Daoy (cell line): ENCODE results near the gene MRPS26. TPM values are rescaled to one million over a fixed set of nuclear protein-coding genes. Genes with fewer than 3 reads are reported as not detected.
"Not testable (repeated sequence)": the region's sequence is repeated elsewhere in the genome, so short reads cannot be mapped to it uniquely, and the experiment has no call there.

Experiments used
- DNase-seq: peaks from one replicate; pipeline ENCODE4 v3.0.0-alpha.2; 2015; ENCODE audit warnings: low read depth
- total RNA-seq: library from RNA; depleted of rRNA; stranded (reverse); fragments of >200 nt; shearing (Covaris generic); gene quantifications from 2 replicates; pipeline ENCODE4 v1.2.3, GENCODE V29; 2014

The MRPS26 gene
- total RNA-seq, 1 experiment from 2014 or later = 98.0 TPM

DNA sequence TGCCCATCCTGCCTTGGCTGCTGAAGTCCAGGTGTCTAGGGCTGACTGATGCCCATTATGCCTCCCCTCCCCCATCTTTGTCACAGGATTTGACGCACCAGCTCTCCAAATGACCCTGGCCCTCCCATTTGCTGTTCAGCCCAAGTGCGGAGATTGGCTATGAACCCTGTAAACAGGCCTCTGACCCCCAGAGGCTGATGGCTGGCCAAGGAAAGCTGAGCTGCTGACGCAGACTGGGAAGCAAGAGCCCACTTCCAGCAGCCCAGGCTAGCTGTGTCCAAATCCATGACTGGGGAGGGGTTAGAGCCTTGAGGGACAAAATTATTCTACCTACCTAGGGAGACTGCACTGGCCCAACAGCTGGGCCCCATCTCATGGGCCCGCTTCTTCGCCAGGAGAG lies 3.2 kb upstream of the MRPS26 start:
- no peak for DNase-seq

DNA sequence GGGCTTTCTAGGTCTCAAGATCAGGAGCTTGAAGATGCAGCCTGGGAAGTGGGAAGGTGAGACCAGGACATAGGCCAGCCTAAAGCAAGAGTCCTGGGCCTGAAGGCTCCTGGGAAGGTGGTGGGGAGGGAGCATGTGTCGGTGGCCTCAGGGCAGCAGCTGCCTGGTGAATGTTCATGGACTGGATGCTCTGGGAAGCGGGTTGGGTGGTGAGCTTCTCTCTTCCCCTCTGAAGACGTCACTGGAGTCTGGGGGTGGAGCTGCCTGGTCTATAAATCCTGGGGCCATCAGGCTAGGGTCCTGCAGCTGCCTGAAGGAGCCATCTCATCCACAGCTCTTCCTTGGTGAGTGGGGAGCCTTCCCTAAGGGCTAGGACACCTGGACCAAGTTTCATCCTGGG lies 2.5 kb upstream of the MRPS26 start, which contains the start of gene GNRH2:
TSS of gene GNRH2 (plus strand) at position 301 of the 400 bp plus-strand sequence. CDS start 793 bp downstream, outside the sequence.
- no peak for DNase-seq

DNA sequence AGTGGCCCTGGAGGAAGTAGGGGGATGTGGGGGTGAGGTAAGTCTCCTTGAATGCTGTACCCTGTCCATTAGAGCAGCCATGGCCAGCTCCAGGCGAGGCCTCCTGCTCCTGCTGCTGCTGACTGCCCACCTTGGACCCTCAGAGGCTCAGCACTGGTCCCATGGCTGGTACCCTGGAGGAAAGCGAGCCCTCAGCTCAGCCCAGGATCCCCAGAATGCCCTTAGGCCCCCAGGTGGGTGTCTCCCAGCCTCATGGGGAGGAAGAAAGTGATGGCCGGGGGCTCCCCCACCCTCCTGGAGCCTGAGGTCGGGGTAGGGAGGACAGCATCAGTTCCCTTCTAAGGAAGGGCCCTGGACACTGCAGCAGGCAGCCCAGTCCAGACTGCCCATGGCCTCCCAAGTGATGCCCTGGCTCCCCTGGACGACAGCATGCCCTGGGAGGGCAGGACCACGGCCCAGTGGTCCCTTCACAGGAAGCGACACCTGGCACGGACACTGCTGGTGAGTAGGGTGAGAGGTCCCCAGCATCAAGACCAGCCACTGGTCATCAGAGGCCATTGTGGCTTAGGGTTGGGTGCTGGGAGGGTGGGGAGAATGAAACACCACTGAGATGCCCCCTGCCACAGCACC lies 1.4 kb upstream of the MRPS26 start:
- no peak for DNase-seq

DNA sequence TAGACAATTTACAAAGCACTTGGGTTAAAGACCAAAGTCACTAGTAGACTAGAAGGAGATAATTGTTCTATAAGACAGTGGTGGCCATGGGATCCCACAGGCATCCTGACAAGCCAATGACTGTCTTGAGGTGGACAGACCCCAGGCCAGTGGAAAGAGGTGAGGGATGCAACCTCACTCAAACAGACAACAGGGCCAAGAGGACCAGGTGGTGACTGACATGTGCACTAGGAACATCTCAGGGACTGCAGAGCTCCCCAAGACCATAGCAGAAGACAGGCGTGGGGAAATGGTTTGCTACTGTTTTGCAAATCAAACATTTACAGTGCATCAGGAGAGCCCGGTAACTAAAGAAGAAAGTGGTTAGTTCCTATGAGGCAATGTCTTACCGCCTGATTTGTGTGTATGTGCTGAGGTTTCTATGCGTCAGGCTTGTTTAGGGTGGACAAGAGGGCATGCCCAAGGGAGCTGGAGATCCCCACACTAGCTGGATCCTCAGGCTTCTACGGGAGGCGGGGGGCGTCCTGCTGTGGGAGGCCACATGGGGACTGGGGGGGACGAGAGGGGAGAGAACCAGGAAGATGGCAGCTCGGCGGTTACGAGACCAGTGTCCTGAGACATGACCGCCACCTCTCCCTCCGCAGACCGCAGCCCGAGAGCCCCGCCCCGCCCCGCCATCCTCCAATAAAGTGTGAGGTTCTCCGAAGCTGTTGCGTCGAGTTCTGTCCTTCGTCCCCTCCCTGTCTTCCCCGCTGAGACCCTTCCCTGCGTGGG lies 623 bp upstream of the MRPS26 start:
- peak; percentile 75 for DNase-seq

- DNase-seq = no peak
Measured at GRCh38 chr20:3046677-3047462, 1.0 kb downstream of the MRPS26 start.

- no peak for DNase-seq
Measured at GRCh38 chr20:3047486-3048419, 1.9 kb downstream of the MRPS26 start.

DNA sequence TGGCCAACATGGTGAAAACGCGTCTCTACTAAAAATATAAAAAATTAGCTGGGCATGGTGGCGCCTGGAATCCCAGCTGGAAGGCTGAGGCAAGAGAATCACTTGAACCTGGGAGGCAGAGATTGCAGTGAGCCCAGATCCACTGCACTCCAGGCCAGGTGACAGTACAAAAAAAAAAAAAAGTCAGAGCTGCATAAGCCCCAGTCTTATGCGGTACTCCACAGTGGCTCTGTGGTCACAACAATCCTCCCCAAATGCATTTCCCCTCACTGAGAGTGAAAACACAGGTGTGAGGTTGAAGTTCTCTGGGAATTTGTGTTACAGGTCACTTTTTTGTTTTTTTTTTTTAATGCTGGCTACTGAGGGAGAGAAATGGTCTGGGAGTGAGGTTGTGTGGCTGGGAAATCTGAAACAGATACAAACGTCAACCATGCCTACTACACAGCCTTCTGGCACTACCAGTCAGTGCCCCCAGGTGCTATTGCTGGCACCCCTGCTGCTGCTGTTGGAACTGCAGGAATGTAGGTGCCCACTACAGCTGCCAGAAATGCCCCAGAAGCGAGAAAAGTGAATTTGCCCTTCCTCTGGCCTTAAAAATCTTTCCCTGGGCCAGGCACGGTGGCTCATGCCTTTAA lies 5.7 kb downstream of the MRPS26 start:
- no peak for DNase-seq

DNA sequence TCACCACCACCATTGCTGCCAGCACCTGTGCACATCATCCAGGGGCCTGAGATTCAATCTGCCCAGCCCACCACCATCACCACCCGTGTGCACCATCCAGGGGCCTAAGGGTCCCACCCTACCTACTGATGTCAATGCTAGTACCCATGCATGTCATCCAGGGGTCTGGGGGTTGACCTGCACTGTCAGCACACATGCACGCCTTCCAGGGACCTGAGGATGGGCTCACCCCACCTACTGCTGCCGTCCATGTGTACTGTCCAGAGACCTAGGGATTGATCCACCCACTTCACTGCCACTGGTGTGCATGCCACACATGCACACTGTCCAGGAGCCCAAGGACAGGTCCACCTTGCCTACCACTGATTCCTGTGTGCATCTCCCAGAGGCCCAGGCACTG lies 13.6 kb downstream of the MRPS26 start:
- DNase-seq = no peak

DNA sequence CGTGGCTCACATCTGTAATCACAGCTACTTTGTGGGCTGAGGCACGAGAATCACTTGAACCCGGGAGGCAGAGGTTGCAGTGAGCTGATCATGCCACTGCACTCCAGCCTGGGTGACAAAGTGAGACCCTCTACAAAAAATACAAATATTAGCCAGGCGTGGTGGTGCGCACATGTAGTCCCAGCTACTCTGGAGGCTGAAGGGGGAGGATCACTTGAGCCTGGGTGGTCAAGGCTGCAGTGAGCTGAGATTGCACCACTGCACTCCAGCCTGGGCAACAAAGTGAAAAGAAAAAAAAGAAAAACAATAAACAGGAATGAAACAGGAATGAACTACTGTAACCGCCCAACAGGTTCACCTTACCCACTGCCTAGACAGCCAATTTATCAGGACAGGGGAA lies 18.3 kb downstream of the MRPS26 start:
- not testable (repeated sequence) for DNase-seq

DNA sequence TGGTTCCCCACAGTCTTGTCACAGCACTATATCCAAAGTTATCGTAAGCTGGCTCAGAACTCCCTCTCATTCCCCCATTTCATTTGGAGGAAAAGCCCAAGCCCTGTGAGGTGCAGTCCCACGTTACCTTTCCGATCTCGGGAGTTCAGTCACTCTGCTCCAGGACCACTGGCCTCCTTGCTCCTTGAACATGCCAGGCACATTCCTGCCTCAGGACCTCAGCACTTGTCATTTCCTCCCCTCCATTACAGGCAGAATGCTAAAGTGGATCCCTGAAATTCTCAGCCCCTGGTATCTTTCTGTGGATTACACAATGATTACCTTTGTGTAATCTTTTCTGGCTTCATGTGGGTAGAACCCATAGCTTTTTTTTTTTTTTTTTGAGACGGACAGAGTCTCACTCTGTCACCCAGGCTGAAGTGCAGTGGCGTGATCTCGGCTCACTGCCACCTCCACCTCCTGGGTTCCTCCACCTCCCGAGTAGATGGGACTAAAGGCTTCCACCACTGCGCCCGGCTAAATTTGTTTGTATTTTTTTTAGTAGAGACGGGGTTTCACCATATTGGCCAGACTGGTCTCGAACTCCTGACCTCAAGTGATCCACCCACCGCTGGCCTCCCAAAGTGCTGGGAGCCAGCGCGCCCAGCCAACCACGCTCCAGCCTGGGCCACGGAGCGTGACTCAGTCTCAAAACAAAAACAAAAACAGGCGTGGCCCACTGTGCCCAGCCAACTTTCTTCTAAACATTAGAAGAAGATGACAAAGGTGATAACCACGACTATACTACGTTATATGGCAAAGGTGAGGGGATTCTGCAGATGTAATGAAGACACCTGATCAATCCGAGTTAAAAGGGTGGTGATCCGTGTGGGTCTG lies 21.5 kb downstream of the MRPS26 start:
- DNase-seq = no peak

- DNase-seq = no peak
Measured at GRCh38 chr20:3068075-3068474, 22.2 kb downstream of the MRPS26 start.

GRCh38 chr20:3068986-3069900 lies 23.4 kb downstream of the MRPS26 start:
- DNase-seq = no peak

GRCh38 chr20:3070725-3071124 lies 24.9 kb downstream of the MRPS26 start:
- no peak for DNase-seq

DNA sequence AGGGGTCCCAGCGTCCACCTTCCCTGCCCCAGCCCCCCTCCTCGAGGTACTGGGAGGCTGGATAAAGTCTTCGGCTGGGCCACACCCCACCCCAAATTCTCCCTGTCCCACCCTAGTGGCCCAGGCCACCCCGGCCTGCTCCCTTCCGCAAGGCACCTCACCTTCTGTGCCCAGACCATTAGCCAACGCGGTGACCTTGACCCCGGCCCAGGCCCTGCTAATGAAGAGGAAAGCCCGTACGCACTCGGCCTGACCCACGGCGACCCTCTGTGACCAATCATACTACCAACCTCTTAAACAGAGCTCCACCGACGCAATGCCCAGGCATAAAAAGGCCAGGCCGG lies 25.4 kb downstream of the MRPS26 start:
- no peak for DNase-seq

GRCh38 chr20:3071610-3072529 lies 26.0 kb downstream of the MRPS26 start, which contains the start of gene OXT:
TSS of gene OXT (plus strand) at chr20:3071620. CDS start at chr20:3071656, 36 bp downstream.
- DNase-seq = no peak

DNA sequence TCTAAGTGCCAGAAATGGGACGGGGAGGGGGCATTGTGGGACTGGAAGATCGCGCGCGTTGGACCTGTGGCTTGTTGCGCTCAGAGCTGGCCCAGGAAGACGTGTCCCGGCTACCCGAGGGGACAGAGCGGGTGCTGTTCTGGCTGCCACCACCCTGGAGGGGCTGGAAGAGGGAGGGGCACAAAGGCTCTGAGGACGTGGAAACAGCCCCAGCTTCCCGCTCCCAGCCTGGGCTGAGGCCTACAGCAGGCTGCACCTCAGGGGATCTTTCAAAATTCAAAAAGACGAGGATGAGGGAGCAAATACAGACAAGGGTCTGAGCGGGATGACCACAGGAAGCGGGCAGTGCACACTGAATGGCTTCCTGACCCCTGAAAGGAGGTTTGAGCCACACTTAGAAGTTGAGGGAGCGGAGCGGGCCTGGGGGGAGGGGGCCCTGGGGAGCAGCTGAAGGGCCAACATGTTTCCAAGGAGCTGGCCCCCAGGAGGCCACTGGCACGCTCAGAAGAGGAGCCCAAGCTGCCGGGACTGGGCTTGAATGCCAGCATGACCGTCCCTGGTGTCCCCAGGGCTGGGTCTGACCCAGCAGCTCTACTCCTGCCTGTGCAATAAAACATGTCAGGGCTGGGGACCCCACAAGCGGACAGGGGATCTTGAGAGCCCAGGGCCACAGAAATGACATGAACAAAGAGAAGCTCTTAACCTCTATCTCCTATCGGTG lies 26.8 kb downstream of the MRPS26 start:
- no peak for DNase-seq

DNA sequence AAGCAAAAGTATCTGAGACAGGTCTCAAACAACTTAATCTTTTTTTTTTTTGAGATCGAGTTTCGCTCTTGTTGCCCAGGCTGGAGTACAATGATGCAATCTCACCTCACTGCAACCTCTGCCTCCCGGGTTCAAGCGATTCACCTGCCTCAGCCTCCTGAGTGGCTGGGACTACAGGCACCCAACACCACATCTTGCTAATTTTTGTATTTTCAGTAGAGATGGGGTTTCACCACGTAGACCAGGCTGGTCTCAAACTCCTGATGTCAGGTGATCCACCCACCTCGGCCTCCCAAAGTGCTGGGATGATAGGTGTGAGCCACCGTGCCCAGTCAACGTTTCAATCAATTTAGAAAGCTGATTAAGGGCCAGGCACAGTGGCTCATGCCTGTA lies 27.4 kb downstream of the MRPS26 start:
- DNase-seq = not testable (repeated sequence)
